ENCODE results near the gene DNAH17. TPM values are rescaled to one million over a fixed set of nuclear protein-coding genes. Genes with fewer than 3 reads are reported as not detected.

The DNAH17 gene
- total RNA-seq, 1 donor from 2014 or later, result 0.45 TPM

DNA sequence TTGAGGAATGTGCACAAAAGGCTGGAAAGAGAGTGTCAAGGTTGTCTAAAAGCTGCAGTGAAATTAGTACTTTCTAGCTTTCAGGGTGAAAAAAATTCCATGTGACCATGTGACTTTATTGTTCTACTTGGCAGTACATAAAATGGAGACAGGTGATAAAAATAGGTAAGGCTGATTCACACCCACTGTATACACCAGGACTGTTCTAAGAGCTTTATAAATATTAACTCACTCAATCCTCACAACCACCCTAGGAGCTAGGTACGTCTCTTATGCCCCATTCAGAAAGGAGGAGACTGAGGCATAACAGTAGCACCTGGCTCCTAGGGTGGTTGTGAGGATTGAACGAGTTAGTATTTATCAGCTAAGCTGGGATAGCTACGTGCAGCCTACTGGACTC is 28.2 kb upstream of the DNAH17 start:
- no peak for DNase-seq (ENCODE audit: low spot score)

DNA sequence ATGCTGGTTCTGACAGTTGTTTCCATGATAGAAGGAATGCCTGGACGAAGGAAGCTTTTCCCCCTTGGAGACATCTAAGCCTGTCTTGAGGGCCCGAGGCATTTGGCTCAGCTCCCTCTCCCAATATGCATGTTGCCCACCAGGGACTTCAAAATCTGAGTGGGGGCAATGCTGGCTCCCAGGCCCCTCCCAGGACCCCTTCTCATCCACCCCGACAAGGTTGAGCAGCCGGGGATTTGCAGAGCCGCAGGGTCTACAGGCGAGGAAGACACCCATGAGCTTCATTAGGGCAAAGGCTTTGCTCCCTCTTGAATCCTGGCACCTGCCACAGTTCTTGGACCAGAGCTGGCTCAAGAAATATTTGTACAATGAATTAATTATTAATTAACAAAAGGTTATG is 25.1 kb upstream of the DNAH17 start:
- no peak for DNase-seq (ENCODE audit: low spot score)

DNA sequence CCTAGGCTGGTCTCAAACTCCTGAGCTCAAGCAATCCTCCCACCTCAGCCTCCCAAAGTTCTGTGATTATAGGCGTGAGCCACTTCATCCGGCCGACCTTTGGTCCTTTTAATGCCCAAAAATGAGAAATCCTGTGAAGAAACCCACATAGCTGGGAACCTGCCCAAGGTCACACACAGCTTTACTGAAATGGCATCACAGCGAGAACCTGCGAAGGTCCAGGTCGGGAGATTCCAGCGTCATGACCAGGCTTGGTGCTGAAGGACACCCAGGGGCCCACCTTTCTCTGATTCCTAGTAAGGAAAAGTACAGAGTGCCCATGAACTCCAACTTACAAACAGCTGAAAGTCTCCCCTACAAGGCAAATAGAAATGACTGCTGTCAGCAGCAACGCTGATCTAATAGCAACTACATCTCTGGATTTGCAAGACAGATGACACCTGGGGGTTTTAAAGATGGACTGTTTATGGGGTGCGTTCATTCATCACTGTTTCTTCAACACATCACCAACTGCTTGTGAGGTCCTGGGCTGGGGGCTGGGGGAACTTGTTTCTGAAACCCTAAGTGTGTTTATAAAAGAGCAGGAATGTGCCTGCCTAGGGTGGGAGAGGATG is 24.5 kb upstream of the DNAH17 start:
- DNase-seq (ENCODE audit: low spot score), result no peak

DNA sequence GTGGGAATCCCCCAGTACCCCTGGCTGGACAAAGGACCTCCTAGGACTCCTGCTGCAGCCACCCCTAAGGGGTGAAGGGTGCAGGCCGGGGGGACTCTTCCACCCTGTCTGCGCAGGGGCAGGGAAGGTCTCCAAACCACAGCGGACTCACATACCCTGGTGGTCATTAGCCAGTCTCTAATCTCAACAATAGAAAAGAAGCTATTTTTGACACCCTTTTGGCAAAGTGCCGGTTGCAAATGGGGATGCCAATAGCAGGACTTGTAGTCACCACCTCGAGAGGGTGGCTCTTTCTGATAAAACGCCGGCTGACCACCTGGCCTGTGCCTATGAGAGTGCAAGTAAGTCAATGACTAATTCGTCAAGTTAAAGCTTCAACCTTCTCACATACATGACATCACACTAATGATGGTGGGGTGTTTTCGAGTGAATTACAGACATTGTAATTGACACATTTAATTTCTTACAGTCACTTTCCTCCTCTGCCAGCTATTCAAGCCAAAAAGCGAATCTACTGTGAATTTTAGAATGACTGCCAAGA is 23.1 kb upstream of the DNAH17 start:
- no peak for DNase-seq (ENCODE audit: low spot score)

DNA sequence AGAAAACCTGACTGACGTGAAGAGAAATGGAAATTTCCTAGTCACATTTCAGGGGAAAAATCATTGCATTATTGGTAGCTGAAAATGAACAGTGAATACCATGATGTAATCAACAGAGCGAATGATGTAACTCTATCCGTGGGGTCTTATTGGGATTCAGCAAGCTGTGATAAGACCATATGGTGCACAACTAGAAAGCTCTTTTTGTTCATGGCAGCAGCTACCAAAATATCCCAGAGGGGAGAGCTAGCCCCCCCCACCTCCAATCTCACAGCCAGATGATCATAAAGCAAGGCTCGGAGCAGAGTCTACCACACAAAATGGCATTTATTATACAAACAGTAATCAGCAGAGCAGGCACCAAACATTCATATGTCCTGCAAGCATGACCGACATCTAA is 22.2 kb upstream of the DNAH17 start:
- no peak for DNase-seq (ENCODE audit: low spot score)

DNA sequence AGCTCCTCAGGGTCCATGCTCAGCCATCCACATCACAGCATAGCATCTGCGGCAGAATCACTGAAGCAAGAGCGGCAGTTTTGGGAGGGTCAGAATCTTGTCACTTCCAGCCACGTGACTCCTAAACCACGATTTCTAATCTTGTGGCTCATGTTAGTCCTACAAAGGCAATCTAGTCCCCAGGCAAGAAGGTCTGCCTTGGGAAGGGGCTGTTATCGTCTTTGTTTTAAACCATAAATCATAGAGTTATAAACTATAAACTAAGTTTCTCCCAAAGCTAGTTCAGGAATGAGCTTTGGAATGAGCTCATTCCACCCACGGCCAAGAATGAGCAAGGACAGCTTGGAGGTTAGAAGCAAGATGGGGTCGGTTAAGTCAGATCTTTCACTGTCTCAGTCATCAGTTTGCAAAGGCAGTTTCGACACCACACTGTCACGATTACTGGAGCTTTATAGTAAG is 20.8 kb upstream of the DNAH17 start:
- DNase-seq (ENCODE audit: low spot score), result no peak

DNA sequence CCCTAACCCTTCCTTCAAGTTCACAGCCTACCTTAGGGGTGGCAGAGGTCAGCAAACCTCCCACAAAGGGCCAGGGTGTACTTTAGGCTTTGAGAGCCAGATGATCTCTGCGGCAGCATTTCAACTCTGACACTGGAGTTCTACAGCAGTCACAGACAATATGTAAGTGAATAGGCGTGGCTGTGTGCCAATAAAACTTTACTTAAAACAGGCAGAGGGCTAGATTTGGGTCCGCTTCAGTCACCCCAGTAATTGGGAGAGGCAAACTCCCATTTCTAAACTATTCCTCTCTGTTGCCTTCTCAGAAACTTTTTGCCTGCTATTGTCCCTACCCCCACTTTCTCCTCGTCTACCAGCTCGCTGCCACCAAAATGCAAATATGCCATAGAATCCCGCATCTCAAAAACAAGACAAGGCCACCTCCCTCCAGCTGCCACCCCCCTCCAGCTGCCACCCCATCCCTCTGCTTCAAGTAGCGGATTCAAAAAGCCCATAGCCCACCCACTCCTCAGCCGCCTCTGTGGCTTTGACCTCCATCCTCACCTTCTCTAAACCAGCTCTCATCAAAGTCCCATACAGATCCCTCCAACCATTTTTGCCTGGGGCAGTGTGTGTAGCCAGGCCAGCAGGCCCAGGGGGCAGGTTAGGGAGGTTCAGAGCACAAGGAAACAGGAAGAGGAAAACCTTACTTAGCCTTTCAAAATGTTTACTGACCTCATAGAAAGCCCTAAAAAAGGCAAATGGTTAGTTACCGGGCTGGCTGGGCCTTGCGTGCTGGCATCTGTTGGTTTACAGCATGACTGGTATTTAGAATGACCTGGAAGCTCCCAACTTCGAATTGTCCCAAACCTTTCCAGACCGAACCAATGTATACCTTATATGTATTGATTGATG is 19.9 kb upstream of the DNAH17 start:
- no peak for DNase-seq (ENCODE audit: low spot score)

DNA sequence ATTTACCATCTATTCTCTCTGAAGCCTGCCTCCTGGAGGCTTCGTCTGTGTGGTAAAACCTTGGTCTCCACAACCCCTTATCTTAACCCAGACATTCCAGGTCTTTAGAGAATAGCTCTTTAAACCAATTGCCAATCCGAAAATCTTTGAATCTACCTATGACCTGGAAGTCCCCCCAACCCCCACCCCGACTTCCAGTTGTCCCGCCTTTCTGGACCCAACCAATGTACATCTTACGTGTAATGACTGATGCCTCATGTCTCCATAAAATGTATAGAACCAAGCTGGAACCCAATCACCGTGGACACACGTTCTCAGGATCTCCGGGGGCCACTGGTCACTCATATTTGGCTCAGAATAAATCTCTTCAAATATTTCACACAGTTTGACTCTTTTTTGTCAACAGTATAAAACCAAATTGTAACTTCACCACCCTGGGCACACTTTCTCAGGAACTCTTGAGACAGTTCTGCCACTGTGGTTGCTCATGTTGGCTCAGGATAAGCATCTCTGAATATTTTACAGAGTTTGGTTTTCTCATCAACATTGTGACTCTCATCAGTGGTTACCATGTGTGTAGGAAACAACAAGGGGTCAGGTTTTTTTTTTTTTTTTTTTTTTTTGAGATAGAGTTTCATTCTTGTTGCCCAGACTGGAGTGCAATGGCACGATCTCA is 18.1 kb upstream of the DNAH17 start:
- no peak for DNase-seq (ENCODE audit: low spot score)

DNA sequence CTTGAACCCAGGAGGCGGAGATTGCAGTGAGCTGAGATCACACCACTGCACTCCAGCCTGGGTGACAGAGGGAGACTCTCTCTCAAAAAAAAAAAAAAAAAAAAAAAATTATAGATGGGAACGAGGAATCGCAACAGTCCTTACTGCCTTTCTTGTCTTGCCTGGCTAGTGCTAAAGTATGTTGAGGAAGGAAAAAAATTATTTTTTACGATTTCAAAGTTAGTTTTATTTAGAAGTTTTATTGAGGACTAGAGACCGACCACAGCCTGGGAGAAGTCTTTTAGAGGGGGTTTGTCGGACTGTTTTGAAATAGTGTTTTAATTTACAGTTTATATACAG is 15.8 kb upstream of the DNAH17 start:
- DNase-seq (ENCODE audit: low spot score), result no peak

DNA sequence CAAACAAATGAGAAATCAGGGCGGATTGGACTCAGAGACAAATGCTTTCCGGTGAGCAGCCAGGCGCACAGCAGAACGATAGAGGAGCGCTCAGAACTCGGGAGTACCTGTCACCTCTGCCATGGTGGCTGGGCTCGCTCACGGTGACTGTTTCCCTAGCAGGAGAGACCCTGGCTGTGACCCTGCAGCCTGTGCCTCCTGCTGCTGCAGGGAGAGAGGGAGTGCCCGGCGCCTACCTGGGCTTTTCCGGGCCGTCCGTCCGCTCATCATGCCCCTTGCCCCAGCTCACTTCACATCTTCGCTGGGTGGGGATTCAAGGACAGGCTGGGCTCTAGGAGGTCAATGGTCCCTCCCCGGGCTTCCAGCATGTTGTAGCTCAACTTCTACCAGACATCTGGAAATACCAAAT is 14.1 kb upstream of the DNAH17 start:
- no peak for DNase-seq (ENCODE audit: low spot score)

DNA sequence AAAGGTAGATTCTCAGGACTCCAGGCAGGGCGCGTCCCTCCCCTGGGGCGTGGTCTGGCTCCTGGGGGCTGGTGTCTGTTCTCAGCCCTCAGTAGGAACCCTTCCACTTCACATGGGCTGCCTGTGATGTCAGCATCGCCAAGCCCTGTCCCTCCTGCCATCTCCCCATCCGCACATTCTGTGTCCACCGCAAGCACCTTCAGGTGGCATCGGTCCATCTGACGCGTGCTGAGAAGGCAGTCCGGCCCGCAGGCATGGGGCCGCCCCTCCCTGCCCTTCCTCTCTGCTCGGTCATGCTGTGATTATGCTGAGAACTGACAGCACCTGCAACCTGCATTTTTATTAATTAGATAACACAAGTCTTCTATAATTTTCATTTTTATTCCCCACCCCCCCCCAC is 12.7 kb upstream of the DNAH17 start:
- no peak for DNase-seq (ENCODE audit: low spot score)

DNA sequence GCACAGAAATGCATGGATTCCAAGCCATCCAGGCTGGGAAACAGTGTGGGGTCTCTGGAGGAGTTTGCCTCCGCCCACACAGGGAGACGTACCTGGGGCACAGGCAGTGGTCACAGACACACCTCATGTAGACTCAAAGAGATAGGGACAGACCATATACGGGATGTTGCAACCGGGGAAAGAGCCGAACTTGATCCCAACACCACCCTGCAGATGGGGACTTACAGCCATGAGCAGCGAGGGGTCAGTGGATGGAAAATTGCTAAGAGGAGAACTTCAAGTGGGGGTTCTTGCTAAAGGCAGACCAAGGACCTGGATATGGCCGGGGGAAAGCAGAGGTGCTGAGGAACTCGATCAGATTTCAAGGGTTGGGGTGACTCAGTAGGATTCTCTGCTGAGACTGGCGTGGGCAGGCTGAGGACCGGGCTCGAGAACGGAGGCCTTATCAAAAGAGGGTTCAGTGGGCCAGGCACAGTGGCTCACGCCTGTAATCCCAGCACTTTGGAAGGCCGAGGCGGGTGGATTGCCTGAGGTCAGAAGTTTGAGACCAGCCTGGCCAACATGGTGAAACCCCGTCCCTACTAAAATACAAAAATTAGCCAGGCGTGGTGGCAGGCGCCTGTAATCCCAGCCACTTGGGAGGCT is 12.0 kb upstream of the DNAH17 start:
- no peak for DNase-seq (ENCODE audit: low spot score)

DNA sequence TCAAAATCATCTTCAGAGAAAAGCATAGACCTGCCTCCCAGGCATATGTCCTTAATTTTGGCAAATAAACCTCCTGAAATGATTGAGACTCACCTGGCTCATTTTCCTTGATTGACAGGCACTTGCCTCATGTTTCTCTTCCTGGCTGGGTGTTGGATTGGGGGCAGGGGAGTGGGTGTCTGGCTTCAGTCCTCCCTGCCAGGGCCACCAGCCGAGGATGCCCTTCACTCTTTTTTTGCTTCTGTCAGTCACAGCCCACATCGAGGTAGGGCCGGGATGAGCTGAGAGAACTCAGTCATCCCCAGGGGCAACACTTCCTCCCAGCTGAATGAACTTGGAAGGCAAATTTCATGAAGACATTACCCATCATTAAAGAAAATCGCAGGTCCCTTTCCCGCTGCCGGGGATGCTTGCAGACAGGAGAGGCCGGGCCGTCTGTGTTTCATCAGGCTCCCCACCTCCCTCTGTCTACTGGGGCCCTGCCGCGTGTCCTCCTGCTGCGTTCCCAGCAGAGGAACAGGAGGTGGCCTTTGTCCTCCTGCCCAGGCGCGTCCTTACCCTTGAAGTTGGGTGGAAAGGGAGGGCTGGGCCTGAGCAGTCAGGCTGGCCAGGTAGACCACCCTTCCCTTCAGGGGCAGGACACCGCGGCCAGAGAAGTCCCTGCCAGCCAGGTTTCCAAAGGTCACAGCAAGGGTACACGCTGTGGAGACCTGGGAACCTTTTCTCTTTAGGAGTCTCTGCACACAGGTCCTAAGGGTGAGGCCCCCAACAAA is 11.2 kb upstream of the DNAH17 start:
- no peak for DNase-seq (ENCODE audit: low spot score)

DNA sequence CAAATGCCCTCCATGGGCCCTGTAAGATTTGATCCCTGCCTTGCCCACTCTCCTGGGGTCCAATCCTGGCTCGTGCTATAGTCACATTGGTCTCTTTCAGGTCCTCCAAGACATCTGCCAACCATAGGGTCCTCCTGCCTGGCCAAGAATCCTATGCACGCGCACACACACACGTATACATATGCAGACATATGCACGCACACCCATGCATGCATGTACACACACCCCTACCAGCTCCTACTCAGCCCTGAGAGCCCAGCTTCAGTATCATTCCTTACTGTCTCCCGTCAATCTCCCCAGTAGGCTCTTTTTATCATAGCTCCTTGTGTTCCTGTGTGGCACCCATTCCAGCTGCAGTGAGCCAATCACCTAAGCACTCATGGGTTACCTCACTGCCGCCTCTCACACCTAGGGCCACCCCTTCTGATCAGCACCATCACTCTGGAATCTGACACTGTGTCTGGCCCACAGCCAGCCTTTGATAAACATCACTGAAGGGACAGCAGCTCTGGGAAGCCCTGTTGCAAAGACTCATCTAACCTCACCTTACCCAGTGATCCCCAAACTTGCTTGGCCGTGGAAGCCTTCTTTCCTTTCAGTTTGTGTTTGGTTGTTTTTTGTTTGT is 7.9 kb upstream of the DNAH17 start:
- no peak for DNase-seq (ENCODE audit: low spot score)

DNA sequence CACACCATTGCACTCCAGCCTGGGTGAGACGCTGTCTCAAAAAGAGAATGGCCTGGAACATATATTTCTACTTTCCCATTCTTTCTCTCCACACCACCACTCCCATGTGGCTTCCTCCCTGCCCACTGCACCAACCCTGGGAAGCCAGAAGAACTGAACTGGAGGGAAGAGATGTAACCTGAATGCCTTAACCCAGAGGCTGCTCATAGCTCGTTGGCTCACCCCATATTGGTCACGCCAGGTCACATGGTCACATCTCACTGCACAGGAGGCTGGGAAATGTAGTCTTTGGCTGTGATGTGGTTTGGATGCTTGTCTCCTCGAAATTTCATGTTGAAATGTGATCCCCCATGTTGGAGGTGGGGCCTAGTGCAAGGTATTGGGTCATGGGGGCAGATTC is 5.9 kb upstream of the DNAH17 start:
- DNase-seq (ENCODE audit: low spot score), result no peak

DNA sequence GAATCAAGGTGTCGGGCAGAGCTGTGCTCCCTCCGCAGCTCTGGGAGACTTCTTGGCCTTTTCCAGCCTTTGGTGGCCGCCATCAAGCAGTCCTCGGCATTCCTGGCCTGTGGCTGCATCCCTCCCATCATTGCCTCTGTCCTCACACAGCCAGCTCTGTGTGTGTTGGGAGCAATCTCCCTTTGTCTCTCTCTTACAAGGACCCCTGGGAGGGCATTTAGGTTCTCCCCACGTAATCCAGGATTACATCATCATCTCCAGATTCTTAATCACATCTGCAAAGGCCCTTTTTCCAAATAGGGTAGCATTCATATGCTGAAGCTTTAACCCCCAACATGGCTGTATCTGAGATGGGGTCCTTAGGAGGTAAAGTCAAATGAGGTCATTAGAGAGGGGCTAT is 4.1 kb upstream of the DNAH17 start:
- DNase-seq (ENCODE audit: low spot score), result no peak

DNA sequence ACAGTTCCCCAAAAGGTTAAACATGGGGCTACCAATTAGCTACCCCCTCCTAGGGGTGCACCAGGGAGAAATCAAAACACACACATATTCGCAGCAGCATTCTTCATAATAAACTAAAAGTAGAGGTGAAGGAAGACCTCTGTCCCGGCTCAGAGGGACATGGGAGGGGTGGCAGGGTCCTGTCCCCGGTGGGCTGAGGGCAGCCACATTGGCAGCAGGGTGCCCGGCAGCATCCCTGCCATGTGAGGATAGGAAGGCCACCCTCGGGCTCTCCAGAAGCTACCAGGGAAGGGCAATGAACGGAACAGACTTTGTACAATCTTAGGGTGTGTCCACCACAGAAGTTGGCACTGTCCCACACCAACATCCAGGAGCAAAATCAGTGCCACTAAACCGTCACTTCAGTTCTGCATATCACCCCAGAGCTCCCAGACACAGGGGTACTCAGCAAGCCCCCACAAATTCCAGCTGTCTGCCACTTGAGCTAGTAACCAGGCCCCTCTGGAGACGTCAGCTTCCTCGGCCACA is 3.1 kb upstream of the DNAH17 start:
- DNase-seq (ENCODE audit: low spot score), result no peak

DNA sequence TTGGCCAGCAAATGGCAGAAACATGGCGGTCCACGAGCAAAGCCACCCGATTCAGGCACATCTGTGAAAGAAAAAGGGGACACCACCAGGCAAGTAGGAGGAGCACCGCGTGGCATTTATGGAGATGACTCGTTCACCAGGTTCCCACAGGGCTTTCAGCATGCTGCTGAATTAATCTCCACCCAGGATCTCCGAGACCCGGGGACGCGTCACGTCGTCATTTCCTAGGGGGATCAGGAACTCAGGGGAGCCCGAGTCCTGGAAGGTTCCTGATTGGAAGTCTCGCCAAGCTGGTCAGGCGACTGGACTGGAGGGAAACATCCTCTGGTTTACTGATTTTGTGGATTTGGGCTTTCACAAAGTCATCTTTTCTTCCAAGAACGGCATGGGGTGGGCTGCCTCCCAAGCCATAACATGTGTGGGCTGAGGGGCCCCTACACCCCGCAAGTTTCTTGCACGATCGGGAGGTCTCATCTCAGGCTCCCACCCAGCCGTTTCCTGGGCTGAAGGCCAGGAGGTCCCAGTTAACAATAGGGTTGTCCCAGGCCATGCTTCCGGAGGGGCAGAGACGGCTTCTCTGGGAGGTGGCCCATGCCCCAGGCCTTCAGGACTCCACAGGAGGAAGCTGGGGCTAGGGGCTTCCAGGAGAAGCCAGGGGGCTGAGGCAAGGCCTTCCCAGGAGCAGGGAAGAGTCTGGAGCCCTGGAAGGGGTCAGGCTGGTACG is 645 bp downstream of the DNAH17 start:
- DNase-seq (ENCODE audit: low spot score), result no peak

DNA sequence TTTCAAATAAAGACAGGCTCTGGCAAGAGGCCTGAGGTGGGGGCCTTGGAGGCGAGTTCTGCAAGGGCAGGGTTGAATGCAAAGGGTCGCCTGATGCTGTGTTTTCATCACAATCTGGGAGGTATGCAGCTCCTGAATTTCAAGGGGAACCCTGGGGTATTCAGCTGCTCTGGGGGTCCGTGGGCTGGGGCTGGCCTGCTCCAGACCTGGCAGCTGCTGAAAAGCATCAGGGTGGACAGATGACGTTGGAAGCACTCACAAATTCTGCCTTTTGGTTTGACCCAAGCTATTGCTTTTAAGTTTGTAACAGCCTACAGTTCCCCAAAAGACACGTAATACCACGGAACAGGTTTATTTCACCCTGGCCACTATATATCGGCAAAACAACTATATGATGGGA is 1.3 kb downstream of the DNAH17 start:
- no peak for DNase-seq (ENCODE audit: low spot score)
